Stimulated activated CD4-positive, alpha-beta T cell treated with anti-CD3 and anti-CD28 coated beads, TNF-alpha, amount 100 ng/mL, for 4 hours (primary cell): ENCODE measurements around the gene F12.

ENCODE experiments used
- DNase-seq, 3 experiments: peaks; one replicate each; pipeline ENCODE4 v3.0.0-alpha.2; 2020; ENCODE audit warnings: low read depth in 3 of 3

F12 gene

GRCh38 chr5:177446200-177447065 lies 37.1 kb upstream of the F12 start, which contains the start of gene PRR7:
Gene PRR7 (plus strand): TSS chr5:177446814. CDS start chr5:177455068, 8,254 bp downstream.
- DNase-seq: peak; percentile 40 to 64 (median 60)

- no peak for DNase-seq
Measured at GRCh38 chr5:177445917-177446199, 36.5 kb upstream of the F12 start.

DNA sequence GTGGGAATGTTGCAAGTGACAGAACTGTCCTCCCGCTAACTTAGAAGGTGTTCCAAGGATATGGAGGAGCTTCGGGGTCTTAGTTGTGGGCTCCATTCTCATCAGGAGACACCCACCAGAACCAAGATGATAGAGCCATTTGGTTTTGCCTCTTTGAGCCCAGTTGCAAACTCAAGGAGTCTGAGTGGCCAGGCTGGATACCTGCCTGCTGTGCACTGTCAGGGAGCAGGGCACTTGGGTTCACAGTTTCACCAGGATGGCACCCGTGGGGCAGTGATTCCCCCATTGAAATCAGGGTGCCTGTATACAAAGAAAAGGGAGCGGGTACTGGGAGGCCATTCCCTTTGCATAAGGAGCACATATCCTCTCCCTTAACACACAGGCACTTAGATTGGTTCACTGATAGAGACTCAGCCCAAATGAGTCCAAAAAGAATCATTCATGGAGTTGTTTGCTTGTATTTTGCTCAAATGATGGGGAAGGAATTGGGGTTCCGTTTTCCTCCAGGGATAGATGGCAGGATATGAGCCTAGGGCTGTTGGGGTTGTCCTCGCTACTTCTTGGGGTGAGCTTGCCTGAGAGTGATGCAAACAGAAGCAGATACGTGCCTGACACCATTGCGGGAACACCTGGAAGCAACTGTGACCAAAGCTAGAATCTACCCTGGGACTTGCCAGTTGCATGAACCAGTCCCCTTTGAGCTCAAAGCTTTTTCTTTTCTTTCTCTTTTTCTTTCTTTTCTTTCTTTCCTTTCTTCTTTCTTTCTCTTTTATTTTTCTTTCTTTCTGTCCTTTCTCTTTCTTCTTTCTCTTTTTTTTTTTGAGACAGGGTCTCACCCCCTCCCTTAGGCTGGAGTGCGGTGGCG lies 35.9 kb upstream of the F12 start:
- no peak for DNase-seq

DNA sequence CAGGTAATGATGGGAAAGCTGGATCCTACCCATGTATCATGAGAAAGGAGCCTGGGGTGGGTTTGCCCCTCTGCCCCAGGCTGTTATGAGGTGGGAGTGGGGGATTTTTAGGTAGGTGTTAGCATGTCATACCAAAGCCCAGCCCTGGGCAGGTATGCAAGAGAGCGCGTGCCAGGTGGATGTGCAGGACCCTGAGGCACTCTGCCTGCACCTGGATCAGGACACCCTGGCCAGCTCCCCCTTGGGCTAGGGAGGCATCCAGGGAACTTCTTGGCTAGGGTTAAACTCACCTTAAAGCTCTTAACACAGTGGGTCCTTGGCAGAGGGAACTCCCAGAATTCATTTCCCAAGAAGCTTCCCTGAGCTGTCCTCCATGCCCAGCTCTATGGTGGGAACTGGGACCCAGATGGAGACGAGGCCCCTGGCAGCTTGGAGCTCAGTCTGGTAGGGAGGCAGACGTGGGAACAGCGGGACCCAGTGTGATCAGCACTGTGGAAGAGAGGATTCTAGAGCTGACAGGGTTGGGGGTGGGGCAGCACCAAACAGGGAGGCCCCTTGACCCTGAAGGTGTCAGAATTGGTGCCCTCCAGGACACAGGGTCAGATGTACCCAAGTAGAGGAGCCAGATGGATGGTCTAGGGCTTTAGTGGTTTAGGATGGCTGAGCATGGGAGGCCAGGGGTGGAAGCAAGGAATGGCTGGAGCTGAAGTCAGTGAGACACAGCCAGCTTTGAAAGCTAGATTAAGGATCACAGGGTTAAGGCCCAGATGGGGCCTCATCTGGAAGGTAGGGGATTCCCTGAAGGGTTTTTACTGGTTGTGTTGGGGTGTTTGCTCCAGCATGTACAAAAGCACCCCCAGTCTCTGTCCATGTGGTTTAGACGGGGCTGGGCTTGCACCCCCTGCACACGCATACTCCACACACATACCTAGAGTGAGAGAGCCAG lies 35.0 kb upstream of the F12 start:
- no peak for DNase-seq

DNA sequence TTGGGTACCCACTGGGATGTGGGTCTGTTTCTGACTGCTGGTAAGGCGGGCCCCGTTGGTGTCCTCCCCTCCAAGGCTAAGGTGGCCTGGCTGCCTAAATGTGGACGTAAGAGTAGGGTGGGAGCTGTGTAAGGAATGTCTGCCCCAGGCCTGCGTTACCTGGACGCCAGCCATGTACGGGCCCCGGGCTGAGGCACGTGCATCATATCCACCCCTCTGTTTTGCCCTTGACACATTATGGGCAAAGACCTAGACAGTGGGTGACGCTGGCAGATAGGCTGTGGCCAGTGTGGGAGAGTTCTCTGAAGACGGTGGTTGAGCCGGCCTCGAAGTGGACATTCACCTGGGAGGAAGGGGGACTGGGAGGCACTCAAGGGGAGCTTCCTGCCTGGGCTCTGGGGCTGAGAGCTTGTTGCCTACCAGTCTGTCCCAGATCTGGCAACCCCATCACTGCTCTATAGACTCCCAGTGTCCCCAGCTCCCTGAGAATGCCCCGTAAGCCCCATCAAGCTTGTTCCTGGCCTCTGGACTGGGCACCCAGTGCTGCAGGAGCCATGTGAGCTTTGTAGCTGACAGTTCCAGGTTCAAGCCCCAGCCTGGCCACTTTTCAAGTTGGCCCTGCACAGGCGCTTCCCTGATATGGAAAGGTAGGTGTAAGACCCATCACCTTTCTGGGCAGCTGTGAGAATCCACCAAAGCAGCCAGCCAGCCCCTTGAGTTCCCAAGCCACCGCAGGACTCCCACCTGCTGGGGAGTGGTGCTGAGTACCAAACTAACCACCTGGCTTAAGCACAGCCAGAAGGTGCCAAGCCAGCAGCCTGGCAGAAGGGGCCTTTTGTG lies 34.0 kb upstream of the F12 start:
- no peak for DNase-seq

DNA sequence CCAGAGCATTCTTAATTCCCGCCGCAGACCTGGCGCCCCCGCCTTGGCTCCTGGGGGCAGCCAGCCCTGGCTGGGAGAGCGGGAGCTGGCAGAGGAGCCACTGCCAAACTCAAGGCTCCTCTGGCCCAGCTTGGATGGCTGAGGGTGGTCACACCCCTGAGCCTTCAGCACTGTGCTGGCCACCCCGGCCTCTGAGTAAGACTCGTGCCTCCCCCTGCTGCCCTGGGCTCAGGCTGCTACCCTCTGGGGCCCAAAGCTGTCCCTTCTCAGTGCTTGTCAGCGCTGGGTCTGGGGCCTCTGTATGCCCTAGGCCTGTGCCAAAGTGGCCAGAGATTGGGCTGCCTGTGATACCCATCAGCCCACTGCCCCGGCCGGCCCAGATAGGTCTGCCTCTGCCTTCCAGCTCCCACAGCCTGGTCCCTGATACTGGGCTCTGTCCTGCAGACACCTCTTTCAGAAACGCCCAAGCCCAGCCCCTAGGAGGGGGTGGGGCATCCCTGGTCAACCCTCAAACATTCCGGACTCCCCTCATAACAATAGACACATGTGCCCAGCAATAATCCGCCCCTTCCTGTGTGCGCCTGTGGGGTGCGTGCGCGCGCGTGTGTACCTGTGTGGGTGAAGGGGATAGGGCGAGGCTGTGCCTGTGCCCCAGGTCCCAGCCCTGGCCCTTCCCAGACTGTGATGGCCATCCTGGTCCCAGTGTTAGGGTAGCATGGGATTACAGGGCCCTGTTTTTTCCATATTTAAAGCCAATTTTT lies 32.9 kb upstream of the F12 start:
- DNase-seq: no peak

- no peak for DNase-seq
Measured at GRCh38 chr5:177440990-177441780, 31.8 kb upstream of the F12 start.

GRCh38 chr5:177440211-177440989 lies 31.0 kb upstream of the F12 start:
- DNase-seq: peak in 1 of 3 experiments; percentile 35

- no peak for DNase-seq
Measured at GRCh38 chr5:177439518-177440053, 30.2 kb upstream of the F12 start.

DNA sequence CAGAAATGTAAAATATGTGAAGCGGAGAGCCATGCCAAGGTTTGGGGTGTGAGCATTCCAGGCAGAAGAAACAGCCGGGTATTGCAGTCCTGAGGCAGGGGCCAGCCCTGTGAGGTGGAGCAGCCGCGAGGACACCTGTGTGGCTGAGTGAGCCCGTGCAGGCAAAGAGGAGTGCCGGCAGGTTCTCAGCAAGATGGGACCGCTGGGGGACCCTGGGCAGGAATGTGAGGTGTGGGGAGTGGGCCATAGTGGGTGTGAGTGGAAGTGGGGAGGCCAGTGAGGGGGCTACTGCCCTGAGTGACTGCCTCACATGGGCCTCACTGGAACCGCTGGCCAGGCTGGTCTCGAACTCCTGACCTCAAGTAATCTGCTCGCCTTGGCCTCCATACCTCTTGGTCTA lies 29.1 kb upstream of the F12 start:
- DNase-seq: no peak

DNA sequence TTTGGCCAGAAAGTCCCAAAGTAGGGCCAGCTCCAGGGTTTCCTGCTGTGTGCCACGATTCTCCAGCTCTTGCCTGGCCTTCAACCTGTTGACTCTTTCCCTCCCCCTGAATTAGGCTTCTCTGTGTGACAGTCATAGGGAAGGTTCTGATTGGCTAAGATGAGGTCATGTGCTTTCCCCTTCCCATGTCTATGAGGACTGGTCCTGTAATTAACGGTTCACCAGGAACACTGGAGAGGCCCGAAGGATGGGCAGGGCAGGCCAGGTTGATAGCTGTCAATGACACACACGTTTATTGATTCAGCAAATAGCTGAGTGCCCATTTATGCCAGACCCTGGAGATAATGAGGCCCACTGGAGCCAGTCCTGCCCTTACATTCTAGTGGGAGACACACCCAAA lies 28.3 kb upstream of the F12 start:
- DNase-seq: no peak

- DNase-seq: no peak
Measured at GRCh38 chr5:177435847-177436536, 26.6 kb upstream of the F12 start.

- no peak for DNase-seq
Measured at GRCh38 chr5:177434942-177435738, 25.8 kb upstream of the F12 start.

DNA sequence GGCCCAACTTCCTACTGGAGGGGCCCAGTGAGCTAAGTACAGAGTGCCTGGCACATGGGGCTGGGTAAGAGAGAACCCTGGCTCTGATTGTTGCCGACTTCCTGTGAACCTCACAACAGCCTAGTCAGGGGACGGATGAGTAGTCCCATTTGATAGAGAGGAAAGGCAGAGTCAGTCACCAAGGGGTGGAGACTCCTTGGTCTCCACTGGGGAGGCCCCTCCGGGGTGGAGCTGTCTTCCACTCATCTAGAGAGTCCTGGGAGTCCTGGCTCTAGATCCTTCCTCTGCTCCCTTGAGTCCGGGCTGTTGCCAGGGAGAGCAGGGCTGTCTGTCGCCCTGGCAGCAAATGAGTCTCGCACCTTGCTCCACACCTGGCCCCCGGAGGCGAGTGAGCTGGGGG lies 25.1 kb upstream of the F12 start:
- peak in 1 of 3 experiments; percentile 49 for DNase-seq

- DNase-seq: no peak
Measured at GRCh38 chr5:177433658-177434217, 24.4 kb upstream of the F12 start.
